ENCODE measurements around the gene CNIH2.
A peak's percentile ranks its signal among the peaks of the same experiment; 100 is the strongest.

The CNIH2 gene

GRCh38 chr11:66328302-66329144 lies 50.5 kb downstream of the CNIH2 start:
- no peak for DNase-seq (ENCODE audit: low spot score)
- TF ChIP-seq, protein P1, sequence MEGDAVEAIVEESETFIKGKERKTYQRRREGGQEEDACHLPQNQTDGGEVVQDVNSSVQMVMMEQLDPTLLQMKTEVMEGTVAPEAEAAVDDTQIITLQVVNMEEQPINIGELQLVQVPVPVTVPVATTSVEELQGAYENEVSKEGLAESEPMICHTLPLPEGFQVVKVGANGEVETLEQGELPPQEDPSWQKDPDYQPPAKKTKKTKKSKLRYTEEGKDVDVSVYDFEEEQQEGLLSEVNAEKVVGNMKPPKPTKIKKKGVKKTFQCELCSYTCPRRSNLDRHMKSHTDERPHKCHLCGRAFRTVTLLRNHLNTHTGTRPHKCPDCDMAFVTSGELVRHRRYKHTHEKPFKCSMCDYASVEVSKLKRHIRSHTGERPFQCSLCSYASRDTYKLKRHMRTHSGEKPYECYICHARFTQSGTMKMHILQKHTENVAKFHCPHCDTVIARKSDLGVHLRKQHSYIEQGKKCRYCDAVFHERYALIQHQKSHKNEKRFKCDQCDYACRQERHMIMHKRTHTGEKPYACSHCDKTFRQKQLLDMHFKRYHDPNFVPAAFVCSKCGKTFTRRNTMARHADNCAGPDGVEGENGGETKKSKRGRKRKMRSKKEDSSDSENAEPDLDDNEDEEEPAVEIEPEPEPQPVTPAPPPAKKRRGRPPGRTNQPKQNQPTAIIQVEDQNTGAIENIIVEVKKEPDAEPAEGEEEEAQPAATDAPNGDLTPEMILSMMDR (IDR thresholded peaks at IDR 0.05) = peak; percentile 90
- H3K27ac ChIP-seq = peak overlapping the region in 1 of 2 donors; percentile 89
- H3K4me3 ChIP-seq = peak overlapping the region; percentile 48

DNA sequence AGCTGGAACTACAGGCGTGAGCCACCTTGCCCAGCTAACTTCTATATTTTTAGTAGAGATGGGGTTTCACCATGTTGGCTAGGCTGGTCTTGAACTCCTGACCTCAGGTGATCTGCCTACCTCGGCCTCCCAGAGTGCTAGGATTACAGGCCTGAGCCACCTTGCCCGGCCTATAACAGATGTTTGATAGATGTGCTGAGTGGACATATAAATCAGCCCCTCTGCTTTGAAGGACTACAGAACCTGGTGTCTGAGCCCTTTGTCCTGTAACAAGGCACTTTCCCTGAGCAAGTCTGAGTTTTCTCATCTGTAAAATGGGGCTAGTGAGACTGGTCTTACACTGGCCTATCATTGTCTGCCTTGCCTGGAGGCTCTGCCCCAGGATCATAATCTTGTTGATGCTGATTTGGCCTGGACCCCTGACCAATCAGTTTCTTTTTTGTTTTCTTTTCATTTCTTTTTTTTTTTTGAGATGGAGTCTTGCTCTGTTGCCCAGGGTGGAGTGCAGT lies 51.2 kb downstream of the CNIH2 start:
- DNase-seq (ENCODE audit: low spot score) = no peak
- Histone ChIP-seq H3K4me3 (no peak overlapping the region), H3K27ac (no peak overlapping the region)
- TF ChIP-seq, protein P1 (IDR thresholded peaks at IDR 0.05) = no peak

DNA sequence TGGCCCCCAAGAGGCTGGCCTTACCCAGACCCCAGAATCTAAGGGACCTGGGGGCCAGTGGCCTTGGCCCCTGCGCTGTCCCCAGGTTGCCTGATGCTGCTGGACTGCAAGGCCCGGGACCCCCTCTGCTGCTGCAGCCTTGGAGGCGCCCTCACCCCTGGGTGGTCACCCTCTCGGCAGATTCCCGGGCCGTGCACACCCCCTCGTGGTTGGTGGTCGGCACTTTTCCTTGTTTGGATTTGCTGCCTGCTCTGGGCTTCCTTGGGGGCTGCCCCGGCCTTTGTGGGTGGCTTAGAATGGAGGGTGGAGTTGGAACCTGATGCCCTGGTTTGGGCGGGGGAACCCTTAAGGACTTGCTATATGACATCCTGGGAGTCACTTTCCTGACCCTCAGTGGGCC lies 53.0 kb downstream of the CNIH2 start:
- H3K4me3 ChIP-seq = no peak overlapping the region
- no peak for DNase-seq (ENCODE audit: low spot score)
- no peak overlapping the region for H3K27ac ChIP-seq
- TF ChIP-seq, protein P1 (IDR thresholded peaks at IDR 0.05) = no peak

- Histone ChIP-seq H3K4me3 (no peak overlapping the region), H3K27ac (no peak overlapping the region)
- TF ChIP-seq, protein P1 (IDR thresholded peaks at IDR 0.05) = no peak
- no peak for DNase-seq (ENCODE audit: low spot score)
These were observed 53.8 kb downstream of the CNIH2 start for GRCh38 chr11:66331542-66332370.

DNA sequence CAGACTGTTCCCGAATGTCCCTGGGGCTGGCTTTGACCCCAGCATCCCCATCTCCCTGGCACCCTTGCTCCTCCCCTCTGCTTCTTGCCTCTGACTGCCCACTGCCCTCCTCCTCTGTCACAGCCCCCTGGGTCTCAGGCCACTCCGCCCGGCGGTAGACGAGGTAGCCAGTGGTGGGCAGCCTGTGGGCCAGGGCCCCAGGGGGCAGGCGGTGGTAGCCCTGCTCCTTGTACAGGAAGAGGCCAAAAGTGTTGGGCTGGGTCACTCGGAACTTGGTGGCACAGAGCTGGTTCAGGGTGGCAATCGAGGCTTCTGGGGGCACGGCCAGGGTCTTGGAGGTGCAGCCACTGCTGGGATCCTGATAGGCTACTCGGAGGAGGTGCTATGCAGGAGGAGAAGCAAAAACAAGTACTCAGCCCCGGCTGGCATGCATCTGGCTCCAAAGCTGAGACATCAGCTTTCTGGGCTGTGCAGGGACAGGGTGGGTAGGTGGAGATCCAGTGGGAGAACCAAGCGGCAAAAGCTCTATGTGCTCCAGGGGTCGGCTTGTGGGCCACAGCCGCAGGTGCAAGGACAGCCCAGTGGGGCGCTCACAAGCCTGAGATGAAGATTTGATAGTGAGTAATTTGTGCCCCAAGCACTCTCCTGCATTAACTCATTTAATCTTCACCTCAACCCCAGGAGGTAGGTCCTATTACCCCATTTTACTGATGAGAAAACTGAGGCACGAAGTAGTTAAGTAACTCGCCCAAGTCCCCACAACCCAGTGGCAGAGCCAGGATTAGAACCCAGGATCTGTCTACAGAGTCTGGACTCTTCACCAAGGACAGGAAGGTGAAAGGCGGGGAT lies 54.6 kb downstream of the CNIH2 start:
- no peak for DNase-seq (ENCODE audit: low spot score)
- no peak overlapping the region for H3K27ac ChIP-seq
- H3K4me3 ChIP-seq = no peak overlapping the region
- TF ChIP-seq, protein P1 (IDR thresholded peaks at IDR 0.05) = no peak

DNA sequence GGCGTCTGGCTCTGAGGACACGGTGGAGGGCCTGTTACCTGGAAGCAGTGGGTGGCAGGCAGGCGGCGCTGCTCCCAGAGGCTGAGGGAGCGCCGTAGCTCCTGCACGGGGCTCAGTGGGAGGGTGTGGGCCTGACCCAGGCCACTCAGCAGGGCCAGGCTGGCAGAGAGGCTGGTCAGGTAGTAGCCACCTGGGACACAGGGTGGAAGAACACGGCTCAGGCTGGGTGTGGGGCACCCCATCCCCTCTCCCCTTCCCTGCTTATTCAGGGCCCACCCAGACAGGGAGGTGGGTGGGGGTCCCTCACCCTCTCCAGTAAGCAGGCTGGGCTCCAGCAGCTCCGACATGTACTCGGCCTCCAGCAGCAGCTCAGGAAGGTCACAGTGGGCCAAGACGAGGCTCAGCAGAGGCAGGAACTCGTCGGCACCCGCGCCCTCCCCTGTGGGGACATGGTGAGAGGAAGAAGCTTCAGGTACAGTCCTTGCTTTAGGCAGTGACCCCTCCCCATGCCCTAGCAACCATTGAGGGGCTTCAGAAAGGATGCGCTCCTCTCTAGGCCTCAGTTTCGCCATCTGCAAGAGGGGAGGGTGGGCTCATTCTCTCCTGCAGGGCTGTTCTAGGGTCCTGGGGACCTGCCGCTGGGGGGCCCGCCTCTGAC lies 55.4 kb downstream of the CNIH2 start:
- TF ChIP-seq, protein P1 (IDR thresholded peaks at IDR 0.05) = no peak
- Histone ChIP-seq H3K27ac (no peak overlapping the region), H3K4me3 (no peak overlapping the region)
- DNase-seq (ENCODE audit: low spot score) = peak; percentile 64

All from coronary artery (tissue), 2 donors.